ENCODE results near the gene ABCG2.

- no peak for TF ChIP-seq EZH2 (IDR thresholded peaks at IDR 0.05; ENCODE audit: low read depth, low read length, severe bottlenecking)
- TF ChIP-seq USF2 (IDR thresholded peaks at IDR 0.05; ENCODE audit: low read length) = no peak
- no peak for TF ChIP-seq YY1 (IDR thresholded peaks at IDR 0.05; ENCODE audit: low read depth, low read length)
- TF ChIP-seq CTCF (IDR thresholded peaks at IDR 0.05; ENCODE audit: control extremely low read depth in 1 of 3, insufficient read depth in 1 of 3, low read depth in 1 of 3, low read length in 3 of 3) = no peak
- no peak for TF ChIP-seq SP2 (IDR thresholded peaks at IDR 0.05; ENCODE audit: low read length)
- no peak for TF ChIP-seq GABPA (IDR thresholded peaks at IDR 0.05; ENCODE audit: borderline replicate concordance, insufficient read depth, low read length)
- TF ChIP-seq GTF2F1 (IDR thresholded peaks at IDR 0.05; ENCODE audit: borderline replicate concordance, low read depth, low read length) = no peak
- no peak for TF ChIP-seq RAD21 (IDR thresholded peaks at IDR 0.05 in 1 of 2, conservative IDR thresholded peaks at IDR 0.05 in 1 of 2; ENCODE audit: low read depth in 2 of 2, low read length in 2 of 2)
Measured at GRCh38 chr4:88158038-88158488, 376 bp downstream of the ABCG2 start.
